Inflammatory macrophage treated with lipopolysaccharide for 1 hour (primary cell): ENCODE measurements around the gene DTNBP1.

Source experiments
- DNase-seq, 2 donors: peaks; one replicate each; pipeline ENCODE4 v3.0.0-alpha.2; 2020 to 2022

Gene DTNBP1

GRCh38 chr6:15623276-15624116, 39.3 kb downstream of the DTNBP1 start:
- peak in 1 of 2 donors; percentile 67 for DNase-seq

DNA sequence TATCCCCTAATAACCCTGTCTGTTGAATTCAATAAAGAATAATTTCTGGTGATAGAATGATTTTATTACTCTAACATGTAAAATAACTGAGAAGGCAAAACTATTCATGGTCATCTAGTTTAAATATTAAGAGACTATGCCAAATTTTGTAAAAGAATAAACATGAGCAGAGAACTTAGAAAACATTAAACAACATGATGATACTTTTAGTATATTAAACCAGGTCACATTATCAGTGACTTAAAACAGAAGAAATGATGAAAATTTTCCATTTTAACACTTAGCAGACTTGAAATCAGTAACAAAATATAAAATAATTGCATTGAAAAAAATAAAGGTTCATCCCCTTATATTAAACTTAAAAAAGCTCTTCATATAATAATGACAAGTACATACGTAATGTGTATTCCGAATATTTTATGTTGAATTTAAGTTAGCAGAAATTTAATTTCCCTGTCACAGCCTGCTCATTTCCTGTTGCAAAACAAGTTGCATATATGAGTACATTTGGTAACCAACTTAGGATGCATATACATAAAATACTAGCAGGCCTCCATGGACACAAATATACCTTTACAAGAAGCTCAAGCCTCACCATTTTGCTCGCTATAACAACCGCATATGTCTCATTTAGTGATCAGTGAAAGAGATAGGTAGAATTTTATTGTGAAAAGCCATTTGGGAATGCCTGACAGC, 40.6 kb downstream of the DTNBP1 start:
- peak; percentile 75 to 79 for DNase-seq

DNA sequence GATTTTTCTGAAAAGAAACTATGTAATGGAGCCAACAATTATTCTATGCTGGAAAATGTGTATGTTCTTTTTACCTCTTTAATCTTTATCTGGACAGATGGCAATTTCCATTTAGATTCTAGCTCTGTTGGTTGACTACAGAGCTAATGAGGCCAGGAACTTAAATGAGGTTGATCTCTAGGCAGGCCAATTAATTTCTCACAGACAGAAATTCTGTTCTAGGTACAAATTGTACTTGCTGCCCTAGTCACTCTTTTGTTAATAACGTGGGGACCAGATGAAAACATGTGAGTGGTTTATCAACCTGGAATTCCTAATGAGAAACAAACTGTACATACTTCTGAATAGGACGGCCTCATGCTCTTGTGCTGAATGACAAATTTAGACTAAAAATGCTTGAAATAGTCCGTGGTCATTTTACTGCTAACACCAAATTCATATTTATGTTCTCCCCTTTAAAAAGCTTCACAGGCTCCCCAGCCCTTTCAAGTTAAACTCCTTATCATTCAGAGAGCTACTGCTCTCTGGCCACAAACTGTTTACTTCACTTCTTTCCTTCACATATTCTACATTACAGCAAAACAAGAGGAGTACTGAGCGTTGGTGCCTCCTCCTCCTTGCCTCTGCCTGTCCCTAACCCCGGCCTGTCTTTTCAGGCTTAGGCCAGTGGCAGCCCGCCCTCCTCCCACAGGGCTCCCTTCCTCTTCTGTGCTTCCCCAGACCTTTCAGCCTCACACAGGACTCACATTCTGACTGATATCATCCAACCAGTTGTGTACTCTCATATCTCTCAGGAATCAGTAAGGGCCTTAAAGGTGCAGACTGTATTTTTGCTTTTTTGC, 41.4 kb downstream of the DTNBP1 start:
- peak; percentile 85 to 95 for DNase-seq

GRCh38 chr6:15620611-15621010, 42.2 kb downstream of the DTNBP1 start:
- DNase-seq = no peak

- no peak for DNase-seq
Observed at GRCh38 chr6:15619330-15619729, 43.5 kb downstream of the DTNBP1 start.

DNA sequence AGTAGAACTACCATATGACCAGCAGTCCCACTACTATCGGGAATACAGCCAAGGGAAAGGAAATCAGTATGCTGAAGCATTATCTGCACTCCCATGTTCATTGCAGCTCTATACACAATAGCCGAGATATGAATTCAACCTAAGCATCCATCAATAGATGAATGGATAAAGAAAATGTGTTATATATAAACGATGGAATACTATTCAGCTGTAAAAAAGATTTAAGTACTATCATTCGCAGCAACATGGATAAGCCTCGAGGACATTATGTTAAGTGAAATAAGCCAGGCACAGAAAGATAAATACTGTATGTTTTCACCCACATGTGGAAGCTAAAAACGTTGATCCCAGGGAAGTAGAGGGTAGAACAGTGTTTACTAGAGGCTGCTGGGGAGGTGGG, 44.1 kb downstream of the DTNBP1 start:
- no peak for DNase-seq

GRCh38 chr6:15616261-15616660, 46.6 kb downstream of the DTNBP1 start:
- DNase-seq = no peak

GRCh38 chr6:15615802-15616201, 47.0 kb downstream of the DTNBP1 start:
- peak in 1 of 2 donors; percentile 77 for DNase-seq

DNA sequence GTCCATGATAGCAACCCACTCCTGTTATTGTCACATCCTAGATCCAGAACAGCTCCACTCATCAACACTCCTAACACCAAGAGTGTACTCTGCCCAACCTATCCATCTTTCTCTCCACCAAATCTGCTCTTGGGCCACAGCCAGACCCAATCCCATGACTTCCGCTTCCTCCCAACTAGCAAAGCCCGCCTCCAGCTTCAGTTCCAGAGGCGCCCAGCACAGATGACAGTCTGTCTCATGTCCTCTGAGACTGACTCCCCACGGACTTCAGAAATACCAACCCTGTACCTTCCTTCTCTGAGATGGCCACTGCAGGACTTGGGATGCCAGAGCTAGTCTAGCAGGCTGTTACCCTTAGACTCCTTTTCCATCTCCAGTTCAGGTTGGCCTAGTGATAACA, 48.6 kb downstream of the DTNBP1 start:
- DNase-seq = peak; percentile 74 to 95

DNA sequence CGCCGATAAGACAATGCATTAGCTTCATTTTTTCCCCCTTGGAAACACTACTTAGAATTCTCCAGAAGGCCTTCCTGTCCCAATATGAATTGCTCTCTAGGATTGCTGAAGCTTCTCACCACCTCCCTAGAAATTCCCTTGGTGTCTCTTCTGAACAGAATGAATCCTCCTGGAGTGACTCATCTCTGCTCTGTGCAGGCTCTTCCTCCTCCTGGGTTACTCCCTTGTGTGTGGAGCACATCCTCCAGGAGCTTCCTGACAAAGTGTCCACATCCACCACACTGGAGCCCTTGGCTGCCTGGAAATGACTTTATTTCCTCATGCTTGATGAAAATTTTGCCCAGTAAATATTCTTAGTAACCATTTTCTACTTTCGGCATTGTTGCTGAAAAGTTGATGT, 54.4 kb downstream of the DTNBP1 start:
- DNase-seq = peak; percentile 62 to 92

- DNase-seq = no peak
Observed at GRCh38 chr6:15607603-15608002, 55.2 kb downstream of the DTNBP1 start.

- DNase-seq = no peak
Observed at GRCh38 chr6:15606347-15606746, 56.5 kb downstream of the DTNBP1 start.

- no peak for DNase-seq
Observed at GRCh38 chr6:15604843-15605242, 58.0 kb downstream of the DTNBP1 start.

DNA sequence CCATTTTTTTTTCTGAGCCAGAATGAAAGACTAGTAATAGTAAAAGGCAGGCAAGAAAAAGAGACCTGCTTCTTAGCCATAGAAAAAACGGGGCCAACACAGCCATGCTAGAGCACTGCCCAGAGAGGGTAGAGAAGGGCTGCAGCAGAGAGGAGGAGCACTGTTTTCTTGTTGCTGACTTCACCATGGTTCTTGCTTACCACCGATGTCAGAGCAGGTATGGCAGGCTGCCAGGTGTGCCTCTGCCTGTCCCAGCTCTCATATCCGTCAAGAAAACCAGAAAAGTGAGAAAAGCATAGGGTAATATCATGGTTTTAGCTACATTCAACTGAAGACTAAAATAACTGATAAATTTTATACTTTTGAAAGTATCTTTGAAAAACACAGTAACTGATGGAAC, 60.7 kb downstream of the DTNBP1 start:
- no peak for DNase-seq

DNA sequence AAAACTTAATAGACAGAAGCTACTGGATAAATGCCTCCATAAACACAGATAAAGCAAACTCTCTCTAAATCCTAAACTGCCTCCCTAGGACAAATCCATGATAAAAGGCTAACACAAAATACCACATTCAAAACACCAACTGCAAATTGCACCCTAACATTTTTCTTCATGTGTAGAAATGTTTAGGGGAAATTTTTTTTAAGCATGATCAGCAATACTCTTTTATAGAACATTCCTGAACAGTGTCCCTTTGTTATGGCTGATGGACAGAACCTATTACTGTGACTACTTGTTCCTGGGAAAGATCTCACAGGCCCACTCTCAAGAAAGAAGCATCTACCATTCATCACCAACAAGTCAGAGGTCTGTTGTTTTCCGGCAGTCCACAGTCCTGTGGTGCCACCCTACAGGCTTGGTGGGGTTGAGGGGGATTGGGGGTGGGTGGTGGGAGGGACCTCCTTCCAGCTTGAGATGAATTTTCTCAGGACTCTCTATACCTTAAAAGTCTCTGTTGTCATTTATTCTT, 64.5 kb downstream of the DTNBP1 start:
- no peak for DNase-seq

GRCh38 chr6:15596186-15596896, 66.5 kb downstream of the DTNBP1 start:
- DNase-seq = peak in 1 of 2 donors; percentile 45

GRCh38 chr6:15595461-15596173, 67.2 kb downstream of the DTNBP1 start:
- peak; percentile 45 to 88 for DNase-seq

- DNase-seq = no peak
Observed at GRCh38 chr6:15594512-15595259, 68.1 kb downstream of the DTNBP1 start.

GRCh38 chr6:15593798-15594197, 69.0 kb downstream of the DTNBP1 start:
- no peak for DNase-seq

- DNase-seq = no peak
Observed at GRCh38 chr6:15592610-15593009, 70.2 kb downstream of the DTNBP1 start.
